Right lobe of liver (tissue), 6 donors: Measurements from ENCODE around the gene ATG14. TPM values are rescaled to one million over a fixed set of nuclear protein-coding genes. Genes with fewer than 3 reads are reported as not detected.

ENCODE experiments used
- ATAC-seq, 4 donors: fragments of 200-7000 bp; cut with Tn5 transposase; one replicate each; pipeline ENCODE4 v1.9.1; 2020; ENCODE audit warnings: mild to moderate bottlenecking in 4 of 4, moderate library complexity in 4 of 4
- DNase-seq, 3 donors: peaks; one replicate each; pipeline ENCODE4 v3.0.0-alpha.2; 2020
- H3K27ac ChIP-seq, 3 donors: fragments of 200-600 bp; one replicate each; pipeline ENCODE4 v1.8.0; 2022
- H3K27me3 ChIP-seq, 2 donors: fragments of 200-600 bp; one replicate each; pipeline ENCODE4 v1.8.0; 2022
- H3K36me3 ChIP-seq, 4 donors: fragments of 200-600 bp; sonication (generic) in 1 of 4; one replicate each; pipeline versions ENCODE4 v1.5.1 to v1.8.0; 2017 to 2022; ENCODE audit warnings: control low read depth in 1 of 4
- H3K4me1 ChIP-seq, 4 donors: fragments of 200-600 bp; sonication (generic) in 1 of 4; one replicate each; pipeline versions ENCODE4 v1.5.1 to v1.8.0; 2017 to 2022; ENCODE audit warnings: control low read depth in 1 of 4
- H3K4me3 ChIP-seq, 3 donors: fragments of 200-600 bp; one replicate each; pipeline ENCODE4 v1.8.0; 2022
- H3K9me3 ChIP-seq, 4 donors: fragments of 200-600 bp; sonication (generic) in 1 of 4; one replicate each; pipeline versions ENCODE4 v1.5.1 to v1.8.0; 2017 to 2022; ENCODE audit warnings: control low read depth in 1 of 4
- CTCF ChIP-seq, 4 donors: fragments of 200-600 bp in 3 of 4; fragments of 450-650 bp in 1 of 4; IDR thresholded peaks; one replicate each; pipeline versions ENCODE4 v1.5.1 to v1.8.0; 2016 to 2022; ENCODE audit warnings: antibody characterized with exemption in 4 of 4, mild to moderate bottlenecking in 2 of 4
- POLR2A ChIP-seq: fragments of 450-650 bp; IDR thresholded peaks from one replicate; pipeline ENCODE4 v1.6.1; 2017; ENCODE audit warnings: antibody characterized with exemption, mild to moderate bottlenecking
- WGBS: methylation state at CpG from one replicate; pipeline ENCODE4 v1.1.6; 2018; ENCODE audit warnings: low coverage, low lambda C conversion rate; ENCODE audit not compliant: insufficient coverage; ENCODE audit errors: missing lambda C conversion rate; 5-methylcytosine and 5-hydroxymethylcytosine counted together
- intact Hi-C, 2 donors: fragments of 100-400 bp; cut with DNase I; formaldehyde crosslinking; loops; one replicate each; pipeline versions ENCODE4 v1.11.2 to v1.14.1; 2022
- total RNA-seq, 6 experiments: library from RNA; depleted of rRNA in 2 of 6; stranded (reverse); fragments of >200 nt in 2 of 6; fragmentation: NEBNext Ultra II Directional in 3 of 6; extraction: Animal tissue kit (Norgen Biotek cat#: 25700) in 3 of 6; gene quantifications; one replicate each; pipeline versions ENCODE4 v1.1.0 to v1.2.4, GENCODE V29; 2016 to 2023
- donor health status: DM: no; HTN: yes; CAD: no.
- donor health status: DM: no; HTN: no; CAD: no.
- donor health status: DM: no; HTN: no; CAD: no.
- donor health status: DM: no; HTN: yes; CAD: no.
- donor health status: DM: no; HTN: yes; CAD: no.

ATG14 gene
- total RNA-seq, 6 experiments from 2014 or later, result 4.0 to 4.7 (median 4.2) TPM

- H3K4me1 ChIP-seq, result no peaks in the 10 kb centered on the region
- WGBS, result 84% methylated on average over 3 of the region's 3 CpGs
- H3K4me3 ChIP-seq, result no peak overlapping the region
- no peaks in the 10 kb centered on the region for H3K27me3 ChIP-seq
- H3K27ac ChIP-seq, result no peak overlapping the region
- no peaks in the 10 kb centered on the region for H3K36me3 ChIP-seq
- no peak for ATAC-seq
- intact Hi-C loops, result no loop called here
- H3K9me3 ChIP-seq, result no peaks in the 10 kb centered on the region
- DNase-seq, result no peak
- TF ChIP-seq CTCF (IDR thresholded peaks at IDR 0.05) (no peak), POLR2A (no peak)
Measured at GRCh38 chr14:55432628-55433027, 21.0 kb upstream of the ATG14 start.

- H3K4me1 ChIP-seq, result no peaks in the 10 kb centered on the region
- H3K27me3 ChIP-seq, result no peaks in the 10 kb centered on the region
- no peak overlapping the region for H3K4me3 ChIP-seq
- intact Hi-C loops, result no loop called here
- ATAC-seq, result peak; percentile 77 to 91 (median 88)
- WGBS, result 0% methylated on average over 1 of the region's 1 CpG
- TF ChIP-seq CTCF (IDR thresholded peaks at IDR 0.05) (peak; percentile 33 to 43 (median 41)), POLR2A (no peak)
- DNase-seq, result no peak
- no peaks in the 10 kb centered on the region for H3K36me3 ChIP-seq
- H3K9me3 ChIP-seq, result no peaks in the 10 kb centered on the region
- H3K27ac ChIP-seq, result no peak overlapping the region
Measured at GRCh38 chr14:55430024-55430690, 18.5 kb upstream of the ATG14 start.

GRCh38 chr14:55427439-55427838 lies 15.8 kb upstream of the ATG14 start:
- TF ChIP-seq CTCF (IDR thresholded peaks at IDR 0.05), result no peak
- no peak for TF ChIP-seq POLR2A

DNA sequence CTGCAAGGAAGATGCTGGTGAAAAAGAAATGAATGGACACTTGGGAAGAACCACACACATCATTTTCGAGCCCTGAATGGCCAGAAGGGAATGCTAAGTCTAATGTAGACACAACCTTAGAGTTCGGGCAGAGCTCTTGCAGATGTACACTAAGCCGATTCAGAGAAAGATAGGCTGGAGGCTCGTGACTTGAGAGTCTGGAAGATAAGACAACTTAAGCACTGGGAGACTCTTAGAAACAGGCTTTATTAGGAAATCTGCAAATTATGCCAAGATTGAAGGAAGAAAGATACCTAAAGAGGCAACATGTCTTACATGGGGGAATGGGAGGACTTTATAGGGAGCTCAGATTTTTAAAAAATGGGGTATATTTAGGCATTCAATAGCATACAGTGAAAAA lies 15.3 kb upstream of the ATG14 start:
- no peaks in the 10 kb centered on the region for H3K36me3 ChIP-seq
- no peak for ATAC-seq
- no peak overlapping the region for H3K27ac ChIP-seq
- TF ChIP-seq CTCF (IDR thresholded peaks at IDR 0.05), result no peak
- TF ChIP-seq POLR2A, result no peak
- intact Hi-C loops, result no loop called here
- DNase-seq, result no peak
- no peak overlapping the region for H3K4me3 ChIP-seq
- H3K4me1 ChIP-seq, result no peaks in the 10 kb centered on the region
- H3K27me3 ChIP-seq, result no peaks in the 10 kb centered on the region
- H3K9me3 ChIP-seq, result no peaks in the 10 kb centered on the region
- WGBS, result 45% methylated on average over 4 of the region's 4 CpGs

More at GRCh38 chr14:55427439-55427838, 15.8 kb upstream of the ATG14 start:
- no peak for DNase-seq
- no peaks in the 10 kb centered on the region for H3K4me1 ChIP-seq
- H3K36me3 ChIP-seq, result no peaks in the 10 kb centered on the region
- 61% methylated on average over 6 of the region's 7 CpGs for WGBS
- no peak for ATAC-seq
- no peaks in the 10 kb centered on the region for H3K27me3 ChIP-seq
- intact Hi-C loops, result no loop called here
- H3K27ac ChIP-seq, result no peak overlapping the region
- no peaks in the 10 kb centered on the region for H3K9me3 ChIP-seq
- H3K4me3 ChIP-seq, result no peak overlapping the region

DNA sequence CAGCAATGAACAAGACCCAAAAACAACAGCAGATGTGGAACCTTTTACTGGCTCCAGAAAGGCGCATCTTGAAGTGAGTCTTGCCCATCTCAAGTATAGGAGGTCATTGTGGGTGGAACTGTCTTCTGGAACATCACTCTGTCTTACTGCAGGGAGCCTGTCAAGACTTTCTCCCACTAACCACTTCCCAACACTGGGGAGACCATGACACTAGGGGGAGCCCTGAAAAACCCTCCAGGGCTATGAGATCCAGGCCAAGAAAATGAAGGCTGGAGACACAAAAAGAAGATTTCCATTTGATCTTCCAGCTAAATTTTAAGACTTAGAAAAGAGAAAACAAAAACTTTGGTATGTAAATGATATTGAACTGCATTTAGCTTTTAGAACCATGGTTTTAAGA lies 13.5 kb upstream of the ATG14 start:
- Histone ChIP-seq H3K27ac (no peak overlapping the region), H3K9me3 (no peaks in the 10 kb centered on the region), H3K4me1 (no peaks in the 10 kb centered on the region), H3K27me3 (no peaks in the 10 kb centered on the region), H3K4me3 (no peak overlapping the region), H3K36me3 (no peaks in the 10 kb centered on the region)
- WGBS, result 88% methylated on average over 1 of the region's 1 CpG
- ATAC-seq (no peak), DNase-seq (no peak)
- no peak for TF ChIP-seq POLR2A
- no peak for TF ChIP-seq CTCF (IDR thresholded peaks at IDR 0.05)
- intact Hi-C loops, result no loop called here
